Epithelial cell of proximal tubule (primary cell): ENCODE data around the gene C1QA. TPM values are rescaled to one million over a fixed set of nuclear protein-coding genes. Genes with fewer than 3 reads are reported as not detected.

Source experiments
- DNase-seq: peaks from one replicate; pipeline ENCODE4 v3.0.0-alpha.2; 2011; ENCODE audit warnings: low read depth
- H3K4me3 ChIP-seq: 2 replicates; pipeline ENCODE4 v1.5.1; 2011; ENCODE audit warnings: low read depth, mild to moderate bottlenecking, low read length
- total RNA-seq: library from RNA; depleted of rRNA; stranded (reverse); fragments of >200 nt; gene quantifications from 2 replicates; pipeline ENCODE4 v1.2.3, GENCODE V29; 2015
- TF ChIP-seq, protein P1 (sequence below): conservative IDR thresholded peaks from 2 replicates; pipeline ENCODE4 v1.5.1; 2012; ENCODE audit warnings: low read depth, mild to moderate bottlenecking, low read length

Gene C1QA
- total RNA-seq, 1 donor from 2014 or later, result not detected

DNA sequence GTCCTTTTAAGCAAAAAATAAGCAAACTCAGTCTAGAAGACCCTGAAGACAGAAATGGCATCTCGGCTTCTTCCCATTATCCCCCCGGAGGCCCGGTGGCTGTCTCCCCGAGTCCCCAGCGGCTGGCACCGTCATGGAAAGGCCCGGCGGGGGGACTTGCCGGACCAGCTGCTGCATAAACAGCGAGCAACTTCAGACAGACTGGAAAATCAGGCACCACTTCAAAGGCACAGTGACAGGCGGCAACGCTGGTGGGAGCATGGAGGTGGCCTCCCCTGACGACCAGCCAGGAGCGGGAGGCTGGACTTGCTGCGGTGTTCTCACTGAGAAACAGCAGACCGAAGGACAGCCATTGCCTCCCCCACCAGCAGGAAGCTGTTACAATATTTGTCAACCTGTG is 18.4 kb upstream of the C1QA start:
- H3K4me3 ChIP-seq, result no peak overlapping the region
- DNase-seq, result no peak
- TF ChIP-seq, protein P1, sequence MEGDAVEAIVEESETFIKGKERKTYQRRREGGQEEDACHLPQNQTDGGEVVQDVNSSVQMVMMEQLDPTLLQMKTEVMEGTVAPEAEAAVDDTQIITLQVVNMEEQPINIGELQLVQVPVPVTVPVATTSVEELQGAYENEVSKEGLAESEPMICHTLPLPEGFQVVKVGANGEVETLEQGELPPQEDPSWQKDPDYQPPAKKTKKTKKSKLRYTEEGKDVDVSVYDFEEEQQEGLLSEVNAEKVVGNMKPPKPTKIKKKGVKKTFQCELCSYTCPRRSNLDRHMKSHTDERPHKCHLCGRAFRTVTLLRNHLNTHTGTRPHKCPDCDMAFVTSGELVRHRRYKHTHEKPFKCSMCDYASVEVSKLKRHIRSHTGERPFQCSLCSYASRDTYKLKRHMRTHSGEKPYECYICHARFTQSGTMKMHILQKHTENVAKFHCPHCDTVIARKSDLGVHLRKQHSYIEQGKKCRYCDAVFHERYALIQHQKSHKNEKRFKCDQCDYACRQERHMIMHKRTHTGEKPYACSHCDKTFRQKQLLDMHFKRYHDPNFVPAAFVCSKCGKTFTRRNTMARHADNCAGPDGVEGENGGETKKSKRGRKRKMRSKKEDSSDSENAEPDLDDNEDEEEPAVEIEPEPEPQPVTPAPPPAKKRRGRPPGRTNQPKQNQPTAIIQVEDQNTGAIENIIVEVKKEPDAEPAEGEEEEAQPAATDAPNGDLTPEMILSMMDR, result no peak

DNA sequence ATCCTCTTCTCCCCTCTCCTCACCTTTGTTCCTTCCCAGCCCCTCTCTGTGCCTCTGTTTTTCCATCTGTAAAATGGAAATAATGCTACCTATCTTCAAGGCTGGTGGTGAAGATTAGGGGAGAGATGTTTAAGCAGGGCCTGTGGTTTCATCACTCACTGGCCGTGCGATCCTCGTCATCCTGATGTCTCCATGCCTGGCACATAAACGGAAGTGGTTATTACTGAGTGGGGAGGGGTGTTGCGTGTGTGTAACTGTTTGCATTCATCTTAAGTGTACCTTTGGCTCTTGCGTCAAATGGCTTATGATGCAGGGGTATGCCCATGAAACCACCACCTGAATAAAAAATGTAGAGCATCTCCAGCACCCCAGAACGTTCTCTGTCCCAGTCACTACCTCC is 17.2 kb upstream of the C1QA start:
- no peak for DNase-seq
- H3K4me3 ChIP-seq, result no peak overlapping the region
- TF ChIP-seq, protein P1, result no peak

DNA sequence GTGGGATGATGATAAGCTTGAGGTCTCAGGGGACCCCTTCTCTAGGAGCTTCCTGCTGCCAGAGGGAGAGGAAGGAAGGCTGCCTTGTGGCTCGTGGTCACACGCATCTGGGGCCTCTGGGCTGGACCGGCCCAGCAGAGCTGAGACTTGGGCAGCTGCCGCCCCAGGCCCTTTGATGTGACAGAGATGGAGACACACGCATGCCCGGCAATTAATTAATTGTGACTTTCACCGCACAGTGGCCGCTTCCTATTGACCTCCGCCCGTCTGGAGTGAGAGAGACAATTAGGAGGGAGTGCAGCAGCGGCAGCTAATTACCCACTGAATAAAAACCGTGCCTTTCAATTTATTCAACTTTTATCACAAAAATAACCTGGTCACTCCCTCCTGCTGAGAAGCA is 16.6 kb upstream of the C1QA start:
- no peak for DNase-seq
- TF ChIP-seq, protein P1, result no peak
- H3K4me3 ChIP-seq, result no peak overlapping the region

DNA sequence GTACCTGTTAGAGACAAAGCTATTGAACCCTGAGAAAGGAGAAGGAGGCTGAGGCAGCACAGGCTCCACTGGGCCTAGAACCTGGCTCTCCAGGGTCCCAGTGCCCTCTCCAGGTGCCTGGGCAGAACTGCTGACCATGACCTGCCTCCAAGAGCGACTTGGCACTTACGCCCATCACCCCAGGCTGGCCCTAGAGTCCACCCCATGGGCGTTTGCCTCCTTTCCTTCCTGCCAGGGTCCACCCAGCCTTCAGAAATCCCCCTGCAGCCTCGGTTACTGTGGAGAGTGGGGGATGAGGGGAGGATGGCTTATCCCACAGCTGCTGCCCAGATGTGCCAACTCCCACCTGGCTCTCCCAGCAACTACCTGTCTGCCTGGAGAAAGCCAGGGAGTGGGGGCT is 14.7 kb upstream of the C1QA start:
- DNase-seq, result no peak

DNA sequence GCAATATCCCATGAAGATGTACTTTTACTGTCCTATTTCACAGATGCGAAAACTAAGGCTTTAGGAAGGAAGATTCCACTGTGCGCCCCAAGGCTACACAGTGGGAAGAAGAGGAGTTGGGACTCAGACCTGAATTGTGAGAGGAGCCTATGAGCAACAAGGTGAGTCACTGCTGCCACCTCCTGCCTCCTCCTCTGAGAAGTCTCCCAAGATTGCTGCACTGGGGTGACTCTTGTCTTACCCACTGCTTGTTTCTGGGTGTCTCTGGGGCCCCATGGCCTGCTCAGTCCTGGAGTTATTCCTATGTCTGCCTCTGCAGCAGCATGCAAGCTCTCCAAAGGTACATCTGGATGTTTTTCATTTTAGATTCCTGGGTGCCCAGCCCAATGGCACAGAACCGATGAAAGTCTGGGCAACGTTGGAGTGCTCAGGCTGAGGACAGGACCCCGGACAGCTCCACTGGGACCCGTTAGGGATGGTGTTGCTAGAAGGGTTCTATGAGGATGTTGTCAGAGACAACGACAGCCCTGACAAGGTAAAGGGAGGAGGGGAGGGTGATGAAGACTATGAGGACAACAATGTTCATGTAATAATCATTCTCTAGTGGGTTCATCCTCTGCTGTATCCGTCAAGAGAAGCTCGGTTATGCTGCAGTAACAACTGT is 11.0 kb upstream of the C1QA start:
- no peak for DNase-seq
- H3K4me3 ChIP-seq, result no peak overlapping the region
- TF ChIP-seq, protein P1, result no peak

More for the DNA sequence above, 14.7 kb upstream of the C1QA start:
- no peak overlapping the region for H3K4me3 ChIP-seq
- TF ChIP-seq, protein P1, result no peak

DNA sequence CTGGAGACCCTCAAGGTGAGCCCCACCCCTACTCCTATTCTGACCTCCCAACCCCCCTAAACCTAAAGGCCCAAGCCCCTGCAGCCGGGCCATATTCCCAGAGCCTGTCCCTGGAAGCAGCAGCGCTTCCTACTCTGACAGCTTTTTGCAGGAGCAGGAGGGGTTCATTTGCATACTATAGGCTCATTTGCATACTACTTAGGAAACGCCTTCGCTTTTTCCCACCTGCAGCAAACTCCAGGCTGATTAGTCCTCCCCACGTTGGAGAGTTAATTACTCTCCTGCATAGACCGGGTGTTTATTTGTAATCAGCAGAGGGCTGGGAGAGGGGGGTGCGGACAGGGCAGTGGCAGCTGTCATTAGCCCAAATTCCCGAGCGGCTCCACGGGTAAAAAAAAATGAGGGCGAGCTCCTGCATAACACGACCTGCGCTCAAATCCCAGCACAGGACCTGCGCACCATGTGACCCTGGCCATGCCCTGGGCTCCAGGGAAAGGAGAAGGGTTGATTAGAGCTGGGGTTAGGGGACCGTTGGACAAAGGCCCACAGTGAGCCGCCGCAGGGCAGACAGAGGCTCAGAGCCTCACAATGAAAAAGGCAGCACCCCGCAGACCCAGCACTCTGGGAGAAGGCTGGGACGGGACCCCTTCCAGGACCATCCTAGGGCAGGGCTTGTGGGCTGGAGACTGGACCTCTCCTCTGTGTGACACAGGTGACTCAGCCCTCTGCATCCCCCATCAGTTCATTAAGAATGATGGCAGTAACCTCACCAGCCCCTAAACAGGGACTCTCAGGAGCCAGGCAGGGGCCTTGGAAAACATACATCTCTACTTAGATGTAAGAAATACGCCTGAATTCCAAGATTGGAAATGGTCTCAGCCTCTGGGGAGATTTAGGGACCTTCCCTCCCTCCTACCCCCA is 9.9 kb upstream of the C1QA start:
- no peak for DNase-seq
- TF ChIP-seq, protein P1, result no peak
- H3K4me3 ChIP-seq, result no peak overlapping the region
